ENCODE results near the gene OR1D5. TPM values are rescaled to one million over a fixed set of nuclear protein-coding genes. Genes with fewer than 3 reads are reported as not detected.
A peak's percentile ranks its signal among the peaks of the same experiment; 100 is the strongest.

The OR1D5 gene
- polyA plus RNA-seq, 4 donors: 0.81 TPM; not detected in 3

- FAIRE-seq: no peak
- no peak for DNase-seq
These were observed 43.0 kb downstream of the OR1D5 start for GRCh38 chr17:3020381-3020780.

GRCh38 chr17:3019761-3020160 is 43.6 kb downstream of the OR1D5 start:
- DNase-seq (no peak), FAIRE-seq (no peak)
- H3K27me3 ChIP-seq (ENCODE audit: control insufficient read depth in 3 of 3, insufficient read depth in 3 of 3, low read length in 3 of 3): no peaks in the 10 kb centered on the region
- no peaks in the 10 kb centered on the region for H3K4me1 ChIP-seq (ENCODE audit: control insufficient read depth in 3 of 3, insufficient read depth in 2 of 3, low read depth in 1 of 3, low read length in 2 of 3)
- H3K27ac ChIP-seq (ENCODE audit: low read depth in 1 of 3, low read length in 2 of 3): no peak overlapping the region
- peaks cover 0 to 54% (median 2%) of the 10 kb centered on the region in 3 donors for H3K36me3 ChIP-seq (ENCODE audit: control insufficient read depth in 3 of 3, insufficient read depth in 2 of 3, low read depth in 1 of 3, low read length in 3 of 3)
- WGBS, 3 donors: 74 to 86% (median 76%) methylated on average over 9 of the region's 9 CpGs
- H3K9me3 ChIP-seq (ENCODE audit: control insufficient read depth in 2 of 2, insufficient read depth in 1 of 2, low read depth in 1 of 2, low read length in 1 of 2): peaks cover 0 to 14% of the 10 kb centered on the region in 2 donors
- H3K4me3 ChIP-seq (ENCODE audit: low read depth in 1 of 3, low read length in 3 of 3): no peak overlapping the region

More at GRCh38 chr17:3020381-3020780, 43.0 kb downstream of the OR1D5 start:
- no peak overlapping the region for H3K4me3 ChIP-seq (ENCODE audit: low read depth in 1 of 3, low read length in 3 of 3)
- H3K27ac ChIP-seq (ENCODE audit: low read depth in 1 of 3, low read length in 2 of 3): no peak overlapping the region
- H3K36me3 ChIP-seq (ENCODE audit: control insufficient read depth in 3 of 3, insufficient read depth in 2 of 3, low read depth in 1 of 3, low read length in 3 of 3): peaks cover 0 to 53% (median 2%) of the 10 kb centered on the region in 3 donors
- no peaks in the 10 kb centered on the region for H3K4me1 ChIP-seq (ENCODE audit: control insufficient read depth in 3 of 3, insufficient read depth in 2 of 3, low read depth in 1 of 3, low read length in 2 of 3)
- H3K27me3 ChIP-seq (ENCODE audit: control insufficient read depth in 3 of 3, insufficient read depth in 3 of 3, low read length in 3 of 3): no peaks in the 10 kb centered on the region
- H3K9me3 ChIP-seq (ENCODE audit: control insufficient read depth in 2 of 2, insufficient read depth in 1 of 2, low read depth in 1 of 2, low read length in 1 of 2): peaks cover 0 to 14% of the 10 kb centered on the region in 2 donors
- 95 to 98% (median 96%) methylated on average over 16 of the region's 16 CpGs for WGBS, 3 donors

GRCh38 chr17:3017936-3018335 is 45.5 kb downstream of the OR1D5 start:
- DNase-seq: no peak
- Histone ChIP-seq H3K4me1 (ENCODE audit: control insufficient read depth in 3 of 3, insufficient read depth in 2 of 3, low read depth in 1 of 3, low read length in 2 of 3) (no peaks in the 10 kb centered on the region), H3K36me3 (ENCODE audit: control insufficient read depth in 3 of 3, insufficient read depth in 2 of 3, low read depth in 1 of 3, low read length in 3 of 3) (peaks cover 0 to 57% (median 2%) of the 10 kb centered on the region in 3 donors), H3K27me3 (ENCODE audit: control insufficient read depth in 3 of 3, insufficient read depth in 3 of 3, low read length in 3 of 3) (no peaks in the 10 kb centered on the region), H3K27ac (ENCODE audit: low read depth in 1 of 3, low read length in 2 of 3) (no peak overlapping the region), H3K9me3 (ENCODE audit: control insufficient read depth in 2 of 2, insufficient read depth in 1 of 2, low read depth in 1 of 2, low read length in 1 of 2) (peaks cover 0 to 6% of the 10 kb centered on the region in 2 donors), H3K4me3 (ENCODE audit: low read depth in 1 of 3, low read length in 3 of 3) (no peak overlapping the region)
- FAIRE-seq: no peak
- 90 to 97% (median 94%) methylated on average over 12 to 15 of the region's 15 CpGs for WGBS, 3 donors

- H3K4me3 ChIP-seq (ENCODE audit: low read depth in 1 of 3, low read length in 3 of 3): no peak overlapping the region
- FAIRE-seq (no peak), DNase-seq (no peak)
- peaks cover 0 to 64% (median 0%) of the 10 kb centered on the region in 3 donors for H3K36me3 ChIP-seq (ENCODE audit: control insufficient read depth in 3 of 3, insufficient read depth in 2 of 3, low read depth in 1 of 3, low read length in 3 of 3)
- WGBS, 3 donors: 81 to 88% (median 86%) methylated on average over 7 of the region's 7 CpGs
- no peaks in the 10 kb centered on the region for H3K27me3 ChIP-seq (ENCODE audit: control insufficient read depth in 3 of 3, insufficient read depth in 3 of 3, low read length in 3 of 3)
- H3K4me1 ChIP-seq (ENCODE audit: control insufficient read depth in 3 of 3, insufficient read depth in 2 of 3, low read depth in 1 of 3, low read length in 2 of 3): no peaks in the 10 kb centered on the region
- H3K27ac ChIP-seq (ENCODE audit: low read depth in 1 of 3, low read length in 2 of 3): no peak overlapping the region
- H3K9me3 ChIP-seq (ENCODE audit: control insufficient read depth in 2 of 2, insufficient read depth in 1 of 2, low read depth in 1 of 2, low read length in 1 of 2): no peaks in the 10 kb centered on the region
These were observed 47.5 kb downstream of the OR1D5 start for GRCh38 chr17:3015890-3016289.

- H3K27me3 ChIP-seq (ENCODE audit: control insufficient read depth in 3 of 3, insufficient read depth in 3 of 3, low read length in 3 of 3): no peaks in the 10 kb centered on the region
- H3K4me3 ChIP-seq (ENCODE audit: low read depth in 1 of 3, low read length in 3 of 3): no peak overlapping the region
- no peak for FAIRE-seq
- 63 to 68% (median 68%) methylated on average over 21 of the region's 21 CpGs for WGBS, 3 donors
- H3K9me3 ChIP-seq (ENCODE audit: control insufficient read depth in 2 of 2, insufficient read depth in 1 of 2, low read depth in 1 of 2, low read length in 1 of 2): no peaks in the 10 kb centered on the region
- peaks cover 0 to 66% (median 0%) of the 10 kb centered on the region in 3 donors for H3K36me3 ChIP-seq (ENCODE audit: control insufficient read depth in 3 of 3, insufficient read depth in 2 of 3, low read depth in 1 of 3, low read length in 3 of 3)
- H3K4me1 ChIP-seq (ENCODE audit: control insufficient read depth in 3 of 3, insufficient read depth in 2 of 3, low read depth in 1 of 3, low read length in 2 of 3): no peaks in the 10 kb centered on the region
- H3K27ac ChIP-seq (ENCODE audit: low read depth in 1 of 3, low read length in 2 of 3): no peak overlapping the region
- peak; percentile 67 to 69 for DNase-seq
These were observed 50.4 kb downstream of the OR1D5 start for GRCh38 chr17:3012926-3013581.

Other genes starting within 250 kb of the OR1D5 start
- gene OR1D2, start 40.8 kb upstream of the OR1D5 start, polyA plus RNA-seq: not detected
- gene OR1G1, start 63.9 kb upstream of the OR1D5 start, polyA plus RNA-seq: not detected
- not detected for gene OR1A2, start 133.9 kb upstream of the OR1D5 start, polyA plus RNA-seq
- gene OR1A1, start 144.1 kb upstream of the OR1D5 start, polyA plus RNA-seq: not detected
- not detected for gene OR3A1, start 234.8 kb upstream of the OR1D5 start, polyA plus RNA-seq

Measured in small intestine (tissue), 7 donors.